ENCODE measurements around the gene CCDC7.

DNA sequence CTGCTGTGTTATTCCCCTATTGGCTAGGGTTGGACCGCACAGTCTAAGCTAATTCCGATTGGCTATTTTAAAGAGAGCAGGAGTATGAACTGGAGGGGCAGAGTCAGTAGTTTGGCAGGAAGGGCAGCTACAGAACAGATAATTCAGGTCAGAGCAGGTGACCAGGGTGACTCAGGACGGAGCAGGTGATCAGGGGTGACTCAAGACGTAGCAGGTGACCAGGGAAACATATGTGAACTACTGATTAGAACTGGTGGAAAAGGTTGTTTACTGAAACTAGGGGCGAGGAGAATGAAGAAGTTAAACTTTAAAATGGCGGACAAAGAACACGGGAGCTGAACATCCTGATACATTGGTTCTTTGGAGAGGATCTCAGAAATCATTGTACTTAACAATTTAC, 102.3 kb downstream of the CCDC7 start:
- TF ChIP-seq EP300 (IDR thresholded peaks at IDR 0.05), result no peak
- TF ChIP-seq POLR2A (IDR thresholded peaks at IDR 0.05; ENCODE audit: low read depth), result no peak
- TF ChIP-seq CTCF (IDR thresholded peaks at IDR 0.05), result no peak

Data from esophagus muscularis mucosa (tissue), 4 donors.